GM21825 (cell line): Measurements from ENCODE around the gene NACC2.
"Not testable (repeated sequence)": the region's sequence is repeated elsewhere in the genome, so short reads cannot be mapped to it uniquely, and the experiment has no call there.

ENCODE experiments used
- ATAC-seq: cut with Tn5 transposase; IDR thresholded peaks from one replicate; pipeline ENCODE4 v1.9.1; 2021; ENCODE audit warnings: mild to moderate bottlenecking, moderate library complexity; ENCODE audit not compliant: unreplicated experiment

The NACC2 gene

GRCh38 chr9:136026943-136027289 lies 68.2 kb downstream of the NACC2 start:
- ATAC-seq = not testable (repeated sequence)

DNA sequence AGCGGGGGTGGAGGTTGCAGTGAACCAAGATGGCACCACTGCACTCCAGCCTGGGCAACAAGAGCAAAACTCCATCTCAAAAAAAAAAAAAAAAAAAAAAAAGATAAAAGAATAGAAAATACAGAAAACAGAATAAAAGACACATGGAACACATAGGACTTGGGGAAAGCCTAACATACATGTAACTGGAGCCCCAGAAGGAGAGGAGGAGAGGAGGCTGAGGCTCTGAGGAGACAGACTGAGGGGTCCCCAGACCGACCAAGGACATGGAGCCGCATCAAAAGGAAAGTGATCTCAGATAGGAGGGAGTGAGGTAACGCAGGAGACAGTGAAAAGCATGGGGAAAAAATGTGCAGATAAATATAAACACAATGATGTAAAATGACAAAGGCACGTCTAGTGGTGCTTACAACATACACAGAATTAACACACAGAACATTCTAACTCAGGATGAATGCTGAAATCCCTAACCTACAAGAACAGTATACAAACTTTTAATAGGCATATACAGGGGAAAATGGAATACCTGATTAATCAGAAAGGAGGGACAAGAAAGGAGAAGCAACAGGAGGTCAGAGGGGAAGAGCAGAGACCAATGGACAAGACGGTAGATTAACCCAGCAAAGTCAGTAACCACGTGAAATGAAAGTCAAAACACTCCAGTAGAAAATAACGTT lies 68.7 kb downstream of the NACC2 start:
- ATAC-seq = no peak

DNA sequence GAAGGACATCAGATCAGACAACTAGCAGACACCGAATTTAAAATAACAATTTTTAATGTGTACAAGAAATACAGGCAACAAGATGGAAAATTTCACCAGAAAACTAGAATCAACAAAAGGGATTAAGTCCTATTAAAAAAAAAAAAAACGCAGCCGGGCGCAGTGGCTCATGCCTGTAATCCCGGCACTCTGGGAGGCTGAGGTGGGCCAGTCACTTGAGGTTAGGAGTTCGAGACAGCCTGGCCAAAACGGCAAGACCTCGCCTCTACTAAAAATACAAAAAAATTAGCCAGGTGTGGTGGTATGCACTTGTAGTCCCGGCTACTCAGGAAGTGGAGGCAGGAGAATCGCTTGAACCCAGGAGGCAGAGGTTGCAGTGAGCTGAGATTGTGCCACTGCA lies 69.6 kb downstream of the NACC2 start:
- no peak for ATAC-seq

- no peak for ATAC-seq
These were observed 70.3 kb downstream of the NACC2 start for GRCh38 chr9:136024696-136025316.

- no peak for ATAC-seq
These were observed 70.8 kb downstream of the NACC2 start for GRCh38 chr9:136024286-136024685.

DNA sequence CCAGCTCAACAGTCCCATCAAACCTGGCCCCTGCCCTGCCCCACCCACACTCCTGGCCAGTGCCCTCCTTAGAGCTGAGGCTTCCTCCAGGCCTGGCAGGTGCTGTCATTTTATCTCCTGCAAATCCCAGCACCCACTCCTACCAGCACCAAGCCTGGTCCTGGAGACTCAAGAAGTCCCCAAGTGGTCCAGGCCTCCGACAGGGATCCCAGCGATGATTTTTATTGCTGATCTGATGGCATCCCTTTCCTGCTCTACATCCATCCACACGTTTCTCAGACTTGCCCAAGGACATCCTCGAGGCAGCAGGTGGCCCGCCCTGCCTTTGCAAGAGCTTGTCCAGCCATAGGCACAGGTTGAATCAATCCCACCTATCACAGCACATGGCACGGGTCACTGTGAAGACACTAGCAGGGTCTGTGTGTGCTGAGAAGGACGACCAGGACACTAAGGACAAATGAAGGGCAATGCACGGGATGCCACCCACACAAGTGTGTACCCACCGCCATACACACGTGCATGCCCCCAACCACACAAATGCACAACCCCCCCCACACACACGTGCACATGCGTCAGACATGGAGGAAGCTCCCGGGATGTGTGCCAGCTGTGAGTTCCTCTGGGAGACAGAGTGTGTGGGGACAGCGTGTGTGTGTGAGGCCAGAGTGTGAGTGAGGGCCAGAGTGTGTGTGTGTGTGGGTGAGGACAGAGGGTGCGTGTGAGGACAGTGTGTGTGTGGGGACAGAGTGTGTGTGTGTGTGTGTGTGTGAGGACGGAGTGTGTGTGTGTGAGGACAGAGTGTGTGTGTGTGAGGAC lies 71.5 kb downstream of the NACC2 start:
- ATAC-seq = no peak

- no peak for ATAC-seq
These were observed 72.2 kb downstream of the NACC2 start for GRCh38 chr9:136022731-136023409.

- ATAC-seq = no peak
These were observed 73.0 kb downstream of the NACC2 start for GRCh38 chr9:136021872-136022681.

GRCh38 chr9:136021171-136021871 lies 73.8 kb downstream of the NACC2 start:
- ATAC-seq = no peak

GRCh38 chr9:136020671-136021070 lies 74.4 kb downstream of the NACC2 start:
- no peak for ATAC-seq

DNA sequence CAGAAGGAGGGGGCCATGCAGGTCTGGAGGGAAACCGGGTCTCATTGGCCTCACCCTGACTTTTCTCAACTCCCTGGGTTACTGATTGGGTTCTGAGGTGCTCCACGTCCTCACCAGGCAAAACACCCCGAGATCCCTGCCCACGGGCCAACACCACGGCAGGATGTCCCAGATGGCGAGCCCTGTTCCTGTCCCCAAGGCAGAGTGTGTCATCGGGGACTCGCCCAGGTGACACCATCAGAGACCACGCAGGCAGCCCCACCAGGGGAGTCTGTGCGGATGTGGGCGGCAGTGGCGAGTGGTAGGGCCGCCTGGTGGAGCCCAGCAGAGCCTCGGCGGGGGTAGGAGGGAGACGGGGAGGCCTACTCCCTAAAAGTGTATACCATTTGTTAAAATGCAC lies 74.9 kb downstream of the NACC2 start:
- no peak for ATAC-seq

- no peak for ATAC-seq
These were observed 75.4 kb downstream of the NACC2 start for GRCh38 chr9:136019681-136020060.

GRCh38 chr9:136019041-136019680 lies 75.9 kb downstream of the NACC2 start:
- ATAC-seq = no peak

DNA sequence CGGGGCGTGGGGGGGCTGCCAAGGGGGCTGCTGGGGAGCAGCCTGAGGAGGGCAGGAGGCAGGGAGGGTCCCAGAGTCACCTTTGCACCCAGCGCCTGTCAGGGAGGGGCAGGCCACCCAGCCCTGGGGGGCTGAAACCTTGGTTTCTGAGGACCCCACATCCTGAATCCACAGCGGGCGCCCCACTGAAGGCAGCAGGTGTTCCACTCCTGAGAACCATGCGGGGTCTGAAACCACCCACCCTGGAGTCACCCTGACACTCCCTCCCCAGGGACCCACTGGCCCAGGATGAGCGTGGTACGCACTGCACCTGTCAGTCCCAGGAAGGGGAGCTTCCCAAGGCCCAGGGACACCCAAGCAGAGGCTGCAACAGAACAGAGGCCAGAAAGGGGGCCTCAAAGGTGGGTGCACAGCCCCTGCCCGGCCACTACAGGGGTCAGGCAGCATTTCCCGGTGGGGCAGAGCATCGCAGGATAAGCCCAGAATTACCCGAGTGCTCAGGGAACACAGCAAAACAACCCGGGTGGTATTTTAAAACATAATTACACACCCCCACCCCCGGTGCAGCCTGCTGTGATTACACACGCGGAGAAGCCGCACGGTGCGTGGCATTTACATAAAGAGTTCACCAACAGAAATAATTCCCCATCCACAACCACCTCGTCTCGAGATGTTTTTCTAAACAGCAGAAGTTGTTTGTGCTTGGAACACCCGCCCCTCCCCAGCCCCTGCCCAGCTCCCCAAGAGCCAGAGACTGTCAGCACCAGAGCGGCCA lies 76.6 kb downstream of the NACC2 start:
- no peak for ATAC-seq

DNA sequence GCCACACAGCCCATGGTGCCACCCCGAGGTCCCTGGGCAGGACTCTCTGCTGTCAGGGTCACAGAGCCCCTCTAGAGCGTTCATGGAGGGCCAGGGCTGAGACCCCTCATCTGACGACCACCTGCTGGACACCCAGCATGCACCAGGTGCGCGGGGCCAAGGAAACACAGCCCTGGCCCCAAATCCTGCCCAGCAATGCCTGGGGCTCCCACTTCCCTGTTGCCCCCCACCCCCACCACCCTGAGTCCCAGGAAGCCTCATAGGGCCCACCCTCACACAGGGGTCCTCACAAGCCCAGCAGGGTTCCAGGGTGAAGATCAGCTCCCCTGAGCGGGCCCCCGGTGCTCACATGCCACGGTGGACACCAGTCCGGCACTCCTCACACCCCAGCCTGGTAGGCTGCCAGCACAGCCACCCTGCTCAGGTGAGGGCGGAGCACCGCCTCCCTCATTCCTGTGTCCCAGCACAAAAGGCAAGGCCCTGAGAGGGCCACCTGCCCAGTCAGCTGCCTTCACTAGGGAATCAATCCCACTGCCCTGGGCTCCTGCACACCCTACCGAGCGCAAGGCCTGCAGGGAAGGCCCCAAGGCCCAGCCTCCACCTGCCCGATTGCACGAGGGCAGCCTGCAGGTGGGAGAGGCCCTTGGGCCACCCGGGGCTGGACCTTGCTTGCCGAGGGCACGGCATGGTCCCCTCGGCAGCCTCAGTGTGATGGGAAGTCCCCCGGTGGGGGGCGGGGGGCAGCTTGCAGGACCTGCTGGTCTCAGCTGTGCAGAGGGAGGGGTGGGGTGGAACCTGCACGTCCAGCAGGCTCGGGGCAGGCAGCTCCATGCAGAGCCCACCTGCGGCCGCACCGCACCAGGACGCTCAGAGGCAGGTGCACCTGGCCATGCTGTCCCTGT lies 77.5 kb downstream of the NACC2 start:
- no peak for ATAC-seq

GRCh38 chr9:136016572-136017288 lies 78.4 kb downstream of the NACC2 start:
- ATAC-seq = no peak
